ENCODE data around the gene RNF180.

- TF ChIP-seq, protein P1, sequence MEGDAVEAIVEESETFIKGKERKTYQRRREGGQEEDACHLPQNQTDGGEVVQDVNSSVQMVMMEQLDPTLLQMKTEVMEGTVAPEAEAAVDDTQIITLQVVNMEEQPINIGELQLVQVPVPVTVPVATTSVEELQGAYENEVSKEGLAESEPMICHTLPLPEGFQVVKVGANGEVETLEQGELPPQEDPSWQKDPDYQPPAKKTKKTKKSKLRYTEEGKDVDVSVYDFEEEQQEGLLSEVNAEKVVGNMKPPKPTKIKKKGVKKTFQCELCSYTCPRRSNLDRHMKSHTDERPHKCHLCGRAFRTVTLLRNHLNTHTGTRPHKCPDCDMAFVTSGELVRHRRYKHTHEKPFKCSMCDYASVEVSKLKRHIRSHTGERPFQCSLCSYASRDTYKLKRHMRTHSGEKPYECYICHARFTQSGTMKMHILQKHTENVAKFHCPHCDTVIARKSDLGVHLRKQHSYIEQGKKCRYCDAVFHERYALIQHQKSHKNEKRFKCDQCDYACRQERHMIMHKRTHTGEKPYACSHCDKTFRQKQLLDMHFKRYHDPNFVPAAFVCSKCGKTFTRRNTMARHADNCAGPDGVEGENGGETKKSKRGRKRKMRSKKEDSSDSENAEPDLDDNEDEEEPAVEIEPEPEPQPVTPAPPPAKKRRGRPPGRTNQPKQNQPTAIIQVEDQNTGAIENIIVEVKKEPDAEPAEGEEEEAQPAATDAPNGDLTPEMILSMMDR (IDR thresholded peaks at IDR 0.05; ENCODE audit: low read length), result no peak
- TF ChIP-seq EZH2 (IDR thresholded peaks at IDR 0.05; ENCODE audit: borderline replicate concordance, low read length), result no peak
These were observed 175.7 kb downstream of the RNF180 start for GRCh38 chr5:64341340-64341739.
